Measurements from ENCODE around the gene PRKCE.

The PRKCE gene

GRCh38 chr2:46095830-46096229 is 444.4 kb downstream of the PRKCE start:
- Histone ChIP-seq H3K27ac (ENCODE audit: low read depth, low read length, severe bottlenecking) (no peak overlapping the region), H3K4me1 (ENCODE audit: control insufficient read depth, insufficient read depth, low read length, poor library complexity, severe bottlenecking) (peaks cover 11% of the 10 kb centered on the region), H3K9me3 (ENCODE audit: control insufficient read depth, low read length) (peaks cover 9% of the 10 kb centered on the region), H3K4me3 (ENCODE audit: extremely low read depth, insufficient read depth, low read length, poor library complexity, severe bottlenecking) (no peak overlapping the region), H3K36me3 (ENCODE audit: control insufficient read depth, insufficient read depth, low read length) (peaks cover 49% of the 10 kb centered on the region)
- 100% methylated on average over 1 of the region's 1 CpG for WGBS, 2 experiments (ENCODE audit: insufficient coverage in 2 of 2)

- Histone ChIP-seq H3K27ac (ENCODE audit: low read depth, low read length, severe bottlenecking) (no peak overlapping the region), H3K36me3 (ENCODE audit: control insufficient read depth, insufficient read depth, low read length) (peaks cover 48% of the 10 kb centered on the region), H3K4me3 (ENCODE audit: extremely low read depth, insufficient read depth, low read length, poor library complexity, severe bottlenecking) (no peak overlapping the region), H3K9me3 (ENCODE audit: control insufficient read depth, low read length) (peaks cover 9% of the 10 kb centered on the region), H3K4me1 (ENCODE audit: control insufficient read depth, insufficient read depth, low read length, poor library complexity, severe bottlenecking) (peaks cover 11% of the 10 kb centered on the region)
- 80% methylated on average over 1 of the region's 1 CpG; no CpG with 5 or more reads in 1 of the 2 experiments for WGBS, 2 experiments (ENCODE audit: insufficient coverage in 2 of 2)
Measured at GRCh38 chr2:46096260-46096659, 444.8 kb downstream of the PRKCE start.

- peaks cover 9% of the 10 kb centered on the region for H3K9me3 ChIP-seq (ENCODE audit: control insufficient read depth, low read length)
- H3K36me3 ChIP-seq (ENCODE audit: control insufficient read depth, insufficient read depth, low read length) = peaks cover 44% of the 10 kb centered on the region
- no peak overlapping the region for H3K4me3 ChIP-seq (ENCODE audit: extremely low read depth, insufficient read depth, low read length, poor library complexity, severe bottlenecking)
- no peak overlapping the region for H3K27ac ChIP-seq (ENCODE audit: low read depth, low read length, severe bottlenecking)
- peaks cover 6% of the 10 kb centered on the region for H3K4me1 ChIP-seq (ENCODE audit: control insufficient read depth, insufficient read depth, low read length, poor library complexity, severe bottlenecking)
- WGBS, 2 experiments (ENCODE audit: insufficient coverage in 2 of 2) = 63 to 67% methylated on average over 2 to 3 of the region's 4 CpGs
Measured at GRCh38 chr2:46097714-46098480, 446.4 kb downstream of the PRKCE start.

GRCh38 chr2:46098621-46099062 is 447.2 kb downstream of the PRKCE start:
- Histone ChIP-seq H3K9me3 (ENCODE audit: control insufficient read depth, low read length) (peaks cover 9% of the 10 kb centered on the region), H3K36me3 (ENCODE audit: control insufficient read depth, insufficient read depth, low read length) (peaks cover 43% of the 10 kb centered on the region), H3K4me1 (ENCODE audit: control insufficient read depth, insufficient read depth, low read length, poor library complexity, severe bottlenecking) (peaks cover 6% of the 10 kb centered on the region), H3K4me3 (ENCODE audit: extremely low read depth, insufficient read depth, low read length, poor library complexity, severe bottlenecking) (no peak overlapping the region), H3K27ac (ENCODE audit: low read depth, low read length, severe bottlenecking) (no peak overlapping the region)
- 92% methylated on average over 1 of the region's 1 CpG for WGBS, 2 experiments (ENCODE audit: insufficient coverage in 2 of 2)

- Histone ChIP-seq H3K4me3 (ENCODE audit: extremely low read depth, insufficient read depth, low read length, poor library complexity, severe bottlenecking) (no peak overlapping the region), H3K9me3 (ENCODE audit: control insufficient read depth, low read length) (peaks cover 10% of the 10 kb centered on the region), H3K36me3 (ENCODE audit: control insufficient read depth, insufficient read depth, low read length) (peaks cover 46% of the 10 kb centered on the region), H3K4me1 (ENCODE audit: control insufficient read depth, insufficient read depth, low read length, poor library complexity, severe bottlenecking) (peaks cover 6% of the 10 kb centered on the region), H3K27ac (ENCODE audit: low read depth, low read length, severe bottlenecking) (no peak overlapping the region)
- 91 to 100% methylated on average over 4 to 7 of the region's 9 CpGs for WGBS, 2 experiments (ENCODE audit: insufficient coverage in 2 of 2)
Measured at GRCh38 chr2:46101557-46102220, 450.2 kb downstream of the PRKCE start.

- no peak overlapping the region for H3K27ac ChIP-seq (ENCODE audit: low read depth, low read length, severe bottlenecking)
- no CpG with 5 or more reads among the region's 2 CpGs for WGBS, 2 experiments (ENCODE audit: insufficient coverage in 2 of 2)
Measured at GRCh38 chr2:46106690-46107089, 455.2 kb downstream of the PRKCE start.

GRCh38 chr2:46114996-46115395 is 463.5 kb downstream of the PRKCE start:
- H3K27ac ChIP-seq (ENCODE audit: low read depth, low read length, severe bottlenecking) = no peak overlapping the region
- peaks cover 10% of the 10 kb centered on the region for H3K36me3 ChIP-seq (ENCODE audit: control insufficient read depth, insufficient read depth, low read length)
- no peak overlapping the region for H3K4me3 ChIP-seq (ENCODE audit: extremely low read depth, insufficient read depth, low read length, poor library complexity, severe bottlenecking)
- WGBS, 2 experiments (ENCODE audit: insufficient coverage in 2 of 2) = 95 to 100% methylated on average over 2 of the region's 2 CpGs
- no peaks in the 10 kb centered on the region for H3K9me3 ChIP-seq (ENCODE audit: control insufficient read depth, low read length)
- H3K4me1 ChIP-seq (ENCODE audit: control insufficient read depth, insufficient read depth, low read length, poor library complexity, severe bottlenecking) = peaks cover 21% of the 10 kb centered on the region

More at GRCh38 chr2:46106690-46107089, 455.2 kb downstream of the PRKCE start:
- no peak overlapping the region for H3K4me3 ChIP-seq (ENCODE audit: extremely low read depth, insufficient read depth, low read length, poor library complexity, severe bottlenecking)
- peaks cover 7% of the 10 kb centered on the region for H3K9me3 ChIP-seq (ENCODE audit: control insufficient read depth, low read length)
- no peaks in the 10 kb centered on the region for H3K4me1 ChIP-seq (ENCODE audit: control insufficient read depth, insufficient read depth, low read length, poor library complexity, severe bottlenecking)
- peaks cover 32% of the 10 kb centered on the region for H3K36me3 ChIP-seq (ENCODE audit: control insufficient read depth, insufficient read depth, low read length)

- peaks cover 10% of the 10 kb centered on the region for H3K36me3 ChIP-seq (ENCODE audit: control insufficient read depth, insufficient read depth, low read length)
- H3K4me1 ChIP-seq (ENCODE audit: control insufficient read depth, insufficient read depth, low read length, poor library complexity, severe bottlenecking) = peaks cover 21% of the 10 kb centered on the region
- H3K4me3 ChIP-seq (ENCODE audit: extremely low read depth, insufficient read depth, low read length, poor library complexity, severe bottlenecking) = no peak overlapping the region
- 94 to 100% methylated on average over 1 to 2 of the region's 2 CpGs for WGBS, 2 experiments (ENCODE audit: insufficient coverage in 2 of 2)
- no peak overlapping the region for H3K27ac ChIP-seq (ENCODE audit: low read depth, low read length, severe bottlenecking)
- H3K9me3 ChIP-seq (ENCODE audit: control insufficient read depth, low read length) = no peaks in the 10 kb centered on the region
Measured at GRCh38 chr2:46116150-46116549, 464.7 kb downstream of the PRKCE start.

- Histone ChIP-seq H3K27ac (ENCODE audit: low read depth, low read length, severe bottlenecking) (no peak overlapping the region), H3K4me3 (ENCODE audit: extremely low read depth, insufficient read depth, low read length, poor library complexity, severe bottlenecking) (no peak overlapping the region), H3K9me3 (ENCODE audit: control insufficient read depth, low read length) (no peaks in the 10 kb centered on the region), H3K4me1 (ENCODE audit: control insufficient read depth, insufficient read depth, low read length, poor library complexity, severe bottlenecking) (peaks cover 21% of the 10 kb centered on the region), H3K36me3 (ENCODE audit: control insufficient read depth, insufficient read depth, low read length) (peaks cover 10% of the 10 kb centered on the region)
- 83 to 89% methylated on average over 4 of the region's 5 CpGs for WGBS, 2 experiments (ENCODE audit: insufficient coverage in 2 of 2)
Measured at GRCh38 chr2:46116553-46116991, 465.1 kb downstream of the PRKCE start.

GRCh38 chr2:46117379-46117778 is 465.9 kb downstream of the PRKCE start:
- Histone ChIP-seq H3K4me1 (ENCODE audit: control insufficient read depth, insufficient read depth, low read length, poor library complexity, severe bottlenecking) (peaks cover 23% of the 10 kb centered on the region), H3K4me3 (ENCODE audit: extremely low read depth, insufficient read depth, low read length, poor library complexity, severe bottlenecking) (no peak overlapping the region), H3K36me3 (ENCODE audit: control insufficient read depth, insufficient read depth, low read length) (peaks cover 10% of the 10 kb centered on the region), H3K27ac (ENCODE audit: low read depth, low read length, severe bottlenecking) (no peak overlapping the region), H3K9me3 (ENCODE audit: control insufficient read depth, low read length) (no peaks in the 10 kb centered on the region)
- 100% methylated on average over 1 of the region's 2 CpGs; no CpG with 5 or more reads in 1 of the 2 experiments for WGBS, 2 experiments (ENCODE audit: insufficient coverage in 2 of 2)

GRCh38 chr2:46117994-46118393 is 466.5 kb downstream of the PRKCE start:
- H3K4me3 ChIP-seq (ENCODE audit: extremely low read depth, insufficient read depth, low read length, poor library complexity, severe bottlenecking) = no peak overlapping the region
- peaks cover 24% of the 10 kb centered on the region for H3K4me1 ChIP-seq (ENCODE audit: control insufficient read depth, insufficient read depth, low read length, poor library complexity, severe bottlenecking)
- no peaks in the 10 kb centered on the region for H3K9me3 ChIP-seq (ENCODE audit: control insufficient read depth, low read length)
- no peak overlapping the region for H3K27ac ChIP-seq (ENCODE audit: low read depth, low read length, severe bottlenecking)
- 92 to 94% methylated on average over 2 to 3 of the region's 3 CpGs for WGBS, 2 experiments (ENCODE audit: insufficient coverage in 2 of 2)
- peaks cover 10% of the 10 kb centered on the region for H3K36me3 ChIP-seq (ENCODE audit: control insufficient read depth, insufficient read depth, low read length)
